RKO (cell line): ENCODE data around the gene RAP1B.

Experiments
- DNase-seq: peaks from one replicate; pipeline ENCODE4 v3.0.0-alpha.2; 2016; ENCODE audit warnings: low spot score

The RAP1B gene

GRCh38 chr12:68611806-68612160 lies 1.1 kb downstream of the RAP1B start:
- DNase-seq = no peak

- peak; percentile 89 for DNase-seq
Observed at GRCh38 chr12:68612202-68612601, 1.5 kb downstream of the RAP1B start.

DNA sequence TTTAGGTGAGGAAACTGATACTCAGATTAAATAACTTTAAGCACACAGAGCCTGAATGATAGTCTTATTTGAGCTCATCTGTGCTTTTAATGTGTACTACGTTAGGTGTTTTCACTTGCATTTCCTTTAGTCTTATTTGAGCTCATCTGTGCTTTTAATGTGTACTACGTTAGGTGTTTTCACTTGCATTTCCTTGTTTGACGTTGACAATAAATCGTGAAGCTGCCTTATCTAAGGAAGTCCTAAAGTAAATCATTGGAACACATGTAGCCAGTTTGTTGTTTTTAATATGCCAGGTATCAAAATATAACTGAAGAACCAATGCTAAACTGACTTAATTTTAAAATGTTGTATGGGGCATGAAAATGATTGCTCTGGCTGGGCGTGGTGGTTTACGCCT lies 2.0 kb downstream of the RAP1B start:
- no peak for DNase-seq

- peak; percentile 28 for DNase-seq
Observed at GRCh38 chr12:68613209-68613904, 2.7 kb downstream of the RAP1B start.

- DNase-seq = no peak
Observed at GRCh38 chr12:68614105-68614679, 3.5 kb downstream of the RAP1B start.

GRCh38 chr12:68614769-68615168 lies 4.1 kb downstream of the RAP1B start:
- DNase-seq = no peak

DNA sequence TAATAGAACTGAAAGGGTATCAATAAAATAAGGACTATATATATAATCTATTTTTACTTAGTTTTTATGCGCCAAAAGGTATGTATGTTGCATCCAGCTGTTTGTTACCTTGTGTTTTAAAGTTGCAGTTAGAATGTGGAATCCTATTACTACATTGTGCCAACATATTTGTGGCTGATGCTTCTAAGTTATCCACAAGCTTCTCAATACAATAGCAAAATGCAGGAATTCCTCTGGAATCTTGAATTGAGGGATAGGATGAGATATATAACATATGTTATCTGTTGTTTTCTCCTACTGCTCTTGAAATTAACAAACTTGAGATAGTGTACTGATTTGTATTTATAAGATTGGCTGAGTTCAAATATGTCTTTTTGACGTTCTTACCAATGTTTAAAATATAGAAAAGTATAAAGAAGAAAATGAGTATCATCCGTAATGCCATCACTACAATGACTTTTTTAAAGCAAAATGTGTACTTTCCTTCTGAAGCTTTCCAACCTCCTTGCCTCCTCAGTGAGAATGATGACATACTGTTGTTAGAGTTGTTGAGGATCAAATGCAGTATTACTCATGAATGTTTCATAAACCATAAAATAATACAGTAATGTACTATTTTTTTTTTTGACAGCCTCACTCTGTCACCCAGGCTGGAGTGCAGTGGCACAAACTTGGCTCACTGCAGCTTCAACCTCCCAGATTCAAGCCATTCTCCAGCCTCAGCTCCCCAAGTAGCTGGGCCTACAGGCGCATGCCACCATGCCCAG lies 6.6 kb downstream of the RAP1B start:
- DNase-seq = peak; percentile 77

DNA sequence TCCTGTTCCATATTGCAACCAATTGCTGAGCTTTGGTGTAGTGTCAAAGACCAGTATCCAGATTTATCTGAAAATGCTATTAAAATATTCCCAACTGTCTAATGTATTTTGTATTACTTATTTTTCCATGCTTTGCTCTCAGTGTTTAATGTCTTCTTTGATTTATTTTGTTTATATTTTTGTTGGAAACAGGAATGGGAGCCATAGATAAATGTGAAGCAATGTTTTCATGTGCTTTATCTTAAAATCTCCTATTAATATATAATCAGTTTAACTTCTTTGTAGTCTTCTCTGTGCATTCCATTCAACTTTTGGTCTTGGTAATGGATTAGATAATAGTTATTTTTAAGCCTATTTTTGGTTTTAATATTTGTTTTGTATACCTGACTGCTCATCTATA lies 8.8 kb downstream of the RAP1B start:
- no peak for DNase-seq

DNA sequence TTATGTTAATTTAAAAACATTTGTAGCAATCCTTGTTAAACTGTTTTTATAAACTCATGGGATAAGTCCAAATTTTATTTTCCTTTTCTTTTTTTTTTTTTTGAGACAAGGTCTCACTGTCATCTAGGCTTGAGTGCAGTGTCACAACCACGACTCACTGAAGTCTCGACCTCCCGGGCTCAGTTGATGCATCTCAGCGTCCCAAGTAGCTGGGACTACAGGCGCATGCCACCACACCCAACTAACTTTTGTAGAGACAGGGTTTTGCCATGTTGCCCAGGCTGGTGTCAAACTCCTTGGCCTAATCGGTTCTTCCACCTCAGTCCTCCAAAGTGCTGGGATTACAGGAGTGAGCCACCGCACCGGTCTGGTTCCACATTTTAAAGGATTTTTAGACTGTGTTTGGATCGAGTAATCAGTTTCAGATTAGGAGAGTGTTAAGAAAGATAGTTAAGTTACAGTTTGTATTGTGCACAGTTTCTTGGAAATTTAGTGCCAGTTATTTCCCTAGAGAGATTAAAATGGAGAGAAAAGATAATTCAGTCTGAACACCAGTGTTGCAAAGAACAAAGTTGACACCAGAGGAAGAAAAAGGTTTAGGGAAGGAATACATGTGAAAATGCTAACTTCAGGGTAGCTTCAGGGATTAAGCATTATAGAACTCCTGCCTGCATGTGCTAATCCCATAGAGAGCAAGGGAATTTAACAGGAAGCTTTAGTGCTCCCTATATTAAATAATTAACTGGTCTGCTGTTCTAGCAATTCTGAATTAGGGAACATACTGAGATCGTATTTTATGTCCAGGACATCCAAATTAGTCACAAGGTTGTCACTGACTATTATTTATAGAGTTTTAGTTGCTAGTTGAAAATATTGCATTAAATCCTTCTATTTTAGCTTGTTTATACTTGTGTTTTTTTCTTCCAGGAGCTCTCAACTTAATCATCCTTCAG lies 10.1 kb downstream of the RAP1B start:
- DNase-seq = no peak

DNA sequence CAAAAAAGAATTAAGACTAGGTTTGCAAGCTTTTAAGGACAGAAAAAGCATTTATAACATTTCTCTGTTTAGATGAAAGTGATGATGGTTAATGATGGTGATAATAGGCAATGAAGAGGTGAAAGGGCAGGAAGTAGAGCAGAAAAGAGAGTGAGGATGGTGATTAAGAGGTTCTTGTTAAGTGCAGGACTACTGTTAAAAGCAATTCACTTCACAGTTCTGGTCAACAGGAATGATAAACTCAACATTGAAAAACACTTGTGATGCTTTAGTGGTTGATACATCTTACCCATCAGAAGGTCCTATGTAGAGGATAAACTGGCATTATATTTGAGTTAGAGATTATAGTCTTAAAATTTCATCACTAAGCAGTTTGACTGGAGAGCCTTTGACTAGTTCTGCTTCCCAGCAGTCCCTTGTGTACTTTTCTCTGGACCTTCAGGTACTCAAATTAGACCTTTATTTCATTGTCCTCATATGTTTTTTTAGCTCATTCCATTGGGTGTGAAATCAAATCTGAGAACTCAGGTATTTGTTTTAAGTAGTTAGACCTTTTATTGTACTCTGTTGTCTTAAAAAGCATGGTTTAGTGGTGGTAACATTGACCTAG lies 10.9 kb downstream of the RAP1B start:
- no peak for DNase-seq

DNA sequence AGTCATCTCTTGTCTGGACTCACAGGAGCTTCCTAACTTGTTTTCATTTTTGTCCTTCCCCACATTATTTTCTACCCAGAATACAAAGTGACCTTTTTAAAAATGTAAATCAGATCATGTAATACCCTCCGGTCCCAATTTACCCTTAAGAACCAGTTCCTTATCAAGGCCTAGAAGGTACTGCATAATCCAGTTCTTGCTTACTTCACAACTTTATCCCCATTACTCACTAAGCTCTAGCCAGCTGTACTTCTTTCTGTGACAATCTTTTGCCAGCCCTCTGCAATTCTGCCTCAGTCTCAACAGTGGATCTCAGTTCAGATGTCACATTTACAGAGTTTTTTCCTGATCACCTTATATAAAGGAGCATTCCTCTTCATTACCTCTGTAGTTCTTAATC lies 11.6 kb downstream of the RAP1B start:
- no peak for DNase-seq

DNA sequence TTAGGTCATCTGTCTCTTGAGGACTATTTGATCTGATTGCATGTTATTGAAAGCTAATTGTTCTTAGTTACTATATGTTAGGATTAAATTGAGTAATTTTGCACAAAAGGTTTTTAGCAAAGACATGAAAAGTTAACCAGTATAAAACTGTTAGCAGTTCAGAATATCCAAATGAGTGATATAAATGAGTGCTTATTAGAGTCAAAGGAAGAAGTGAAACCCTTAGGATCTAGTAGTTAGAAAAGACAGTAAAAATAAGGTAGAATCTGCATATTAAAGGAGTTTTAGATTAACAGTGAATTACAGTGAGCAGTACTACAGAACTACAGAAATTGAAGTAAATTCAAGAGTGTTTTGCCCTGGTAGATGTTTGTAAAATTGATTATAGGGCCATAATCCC lies 12.4 kb downstream of the RAP1B start:
- no peak for DNase-seq

GRCh38 chr12:68623984-68624383 lies 13.3 kb downstream of the RAP1B start:
- peak; percentile 52 for DNase-seq

- no peak for DNase-seq
Observed at GRCh38 chr12:68624933-68625332, 14.2 kb downstream of the RAP1B start.

DNA sequence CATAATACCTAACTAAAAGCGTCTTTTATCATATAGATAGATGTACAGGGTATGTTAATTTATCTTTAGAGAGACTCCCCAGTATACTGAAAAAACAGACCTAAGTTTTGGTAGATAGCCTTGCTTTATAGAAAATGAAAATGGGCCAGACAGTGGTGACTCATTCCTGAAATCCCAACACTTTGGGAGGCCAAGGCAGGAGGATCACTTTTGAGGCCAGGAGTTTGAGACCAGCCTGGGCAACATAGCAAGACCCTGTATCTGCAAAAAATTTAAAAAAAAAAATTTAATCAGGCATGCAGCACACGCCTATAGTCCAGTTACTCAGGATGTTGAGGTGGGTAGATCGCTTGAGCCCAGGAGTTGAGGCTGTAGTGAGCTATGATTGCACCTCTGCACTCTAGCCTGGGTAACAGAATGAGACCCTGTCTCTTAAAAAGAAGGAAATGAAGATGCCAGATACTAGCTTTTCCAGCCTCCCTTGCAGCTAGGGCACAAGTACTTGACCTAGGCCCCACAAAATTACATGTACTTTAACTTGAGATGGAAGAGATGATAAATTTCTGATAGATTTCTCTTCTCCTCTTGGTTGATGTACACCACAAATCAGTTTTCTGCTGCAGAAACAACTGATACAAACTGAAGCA lies 17.1 kb downstream of the RAP1B start:
- no peak for DNase-seq

DNA sequence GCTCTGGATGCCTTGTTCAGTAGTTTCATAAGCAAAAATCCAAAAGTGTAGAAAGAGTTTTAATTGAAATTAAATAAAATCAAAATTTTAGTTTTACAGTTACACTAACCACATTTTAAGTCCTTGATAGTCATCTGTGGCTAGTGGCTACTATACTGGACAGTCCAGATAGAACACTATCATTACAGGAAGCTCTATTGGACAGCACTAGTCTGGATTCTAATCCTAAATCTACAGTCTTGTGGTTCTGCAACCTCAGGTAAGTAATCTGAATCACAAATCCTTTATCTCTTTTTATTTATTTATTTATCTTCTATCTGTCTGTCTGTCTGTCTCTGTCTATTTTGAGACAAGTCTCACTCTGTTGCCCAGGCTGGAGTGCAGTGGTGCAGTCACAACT lies 18.0 kb downstream of the RAP1B start:
- DNase-seq = no peak

GRCh38 chr12:68630050-68630449 lies 19.4 kb downstream of the RAP1B start:
- no peak for DNase-seq

- no peak for DNase-seq
Observed at GRCh38 chr12:68630598-68630997, 19.9 kb downstream of the RAP1B start.

DNA sequence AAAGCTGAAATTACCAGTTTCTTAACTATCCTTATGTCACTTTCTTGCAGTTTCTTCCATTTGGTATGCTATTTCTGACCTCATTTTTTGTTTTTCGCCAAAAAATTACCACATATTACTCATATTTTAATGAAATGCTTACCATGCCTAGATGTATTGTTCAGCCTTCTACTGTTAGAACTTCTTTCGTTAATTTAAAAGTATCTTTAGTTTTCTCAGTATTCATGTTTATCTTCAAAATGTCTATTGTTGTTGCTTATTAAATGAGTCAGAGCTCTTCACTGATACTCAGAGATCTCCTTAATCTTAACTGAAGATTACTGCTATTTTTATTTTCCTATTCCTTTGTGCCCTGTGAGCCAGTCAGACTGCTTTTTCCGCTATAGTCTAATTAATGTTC lies 20.5 kb downstream of the RAP1B start:
- no peak for DNase-seq

GRCh38 chr12:68632486-68632885 lies 21.8 kb downstream of the RAP1B start:
- DNase-seq = no peak
